Thyroid gland (tissue), 4 donors: ENCODE data around the gene LAMA4.

Experiments
- CTCF ChIP-seq, 6 experiments: fragments of 200-600 bp in 3 of 6; fragments of 450-650 bp in 3 of 6; sonication (generic) in 3 of 6; IDR thresholded peaks; one replicate each; pipeline ENCODE4 v1.5.1; 2016 to 2019; ENCODE audit warnings: antibody characterized with exemption in 6 of 6, mild to moderate bottlenecking in 2 of 6, inconsistent platforms in 1 of 6, moderate library complexity in 1 of 6
- POLR2A ChIP-seq, 2 donors: fragments of 450-650 bp; IDR thresholded peaks; one replicate each; pipeline ENCODE4 v1.6.1; 2017; ENCODE audit warnings: antibody characterized with exemption in 2 of 2, mild to moderate bottlenecking in 2 of 2, moderate library complexity in 1 of 2

- TF ChIP-seq POLR2A (IDR thresholded peaks at IDR 0.05) (no peak), CTCF (IDR thresholded peaks at IDR 0.05) (no peak)
These were observed 46.5 kb upstream of the LAMA4 start for GRCh38 chr6:112300896-112301295.
